Stimulated activated CD4-positive, alpha-beta T cell treated with anti-CD3 and anti-CD28 coated beads, Interleukin-4, amount 100 ng/mL, for 24 hours (primary cell): Measurements from ENCODE around the gene OGDH.
"Not testable (repeated sequence)": the region's sequence is repeated elsewhere in the genome, so short reads cannot be mapped to it uniquely, and the experiment has no call there.

ENCODE experiments used
- DNase-seq: peaks from one replicate; pipeline ENCODE4 v3.0.0-alpha.2; 2020

OGDH gene

GRCh38 chr7:44678471-44679179 lies 72.2 kb downstream of the OGDH start:
- DNase-seq = no peak

GRCh38 chr7:44681645-44682044 lies 75.2 kb downstream of the OGDH start:
- no peak for DNase-seq

GRCh38 chr7:44685723-44686122 lies 79.3 kb downstream of the OGDH start:
- DNase-seq = no peak

GRCh38 chr7:44689427-44689826 lies 83.0 kb downstream of the OGDH start:
- no peak for DNase-seq

- no peak for DNase-seq
These were observed 87.3 kb downstream of the OGDH start for GRCh38 chr7:44693641-44694313.

- no peak for DNase-seq
These were observed 87.9 kb downstream of the OGDH start for GRCh38 chr7:44694326-44694725.

GRCh38 chr7:44694766-44695165 lies 88.3 kb downstream of the OGDH start:
- no peak for DNase-seq

- no peak for DNase-seq
These were observed 89.3 kb downstream of the OGDH start for GRCh38 chr7:44695756-44696155.

GRCh38 chr7:44696728-44697127 lies 90.3 kb downstream of the OGDH start:
- DNase-seq = no peak

- no peak for DNase-seq
These were observed 91.0 kb downstream of the OGDH start for GRCh38 chr7:44697136-44698045.

GRCh38 chr7:44698046-44698580 lies 91.7 kb downstream of the OGDH start:
- no peak for DNase-seq

- not testable (repeated sequence) for DNase-seq
These were observed 93.2 kb downstream of the OGDH start for GRCh38 chr7:44699598-44699997.

GRCh38 chr7:44700322-44700721 lies 93.9 kb downstream of the OGDH start:
- no peak for DNase-seq

GRCh38 chr7:44703391-44703790 lies 97.0 kb downstream of the OGDH start:
- DNase-seq = not testable (repeated sequence)

- DNase-seq = no peak
These were observed 97.5 kb downstream of the OGDH start for GRCh38 chr7:44703921-44704320.

GRCh38 chr7:44705434-44705833 lies 99.0 kb downstream of the OGDH start:
- no peak for DNase-seq

GRCh38 chr7:44706788-44707557 lies 100.5 kb downstream of the OGDH start:
- no peak for DNase-seq

- no peak for DNase-seq
These were observed 101.3 kb downstream of the OGDH start for GRCh38 chr7:44707558-44708230.

GRCh38 chr7:44709011-44709915 lies 102.8 kb downstream of the OGDH start:
- no peak for DNase-seq

GRCh38 chr7:44709945-44710596 lies 103.6 kb downstream of the OGDH start:
- DNase-seq = no peak
